ENCODE data around the gene ZNF512B.

Gene ZNF512B

DNA sequence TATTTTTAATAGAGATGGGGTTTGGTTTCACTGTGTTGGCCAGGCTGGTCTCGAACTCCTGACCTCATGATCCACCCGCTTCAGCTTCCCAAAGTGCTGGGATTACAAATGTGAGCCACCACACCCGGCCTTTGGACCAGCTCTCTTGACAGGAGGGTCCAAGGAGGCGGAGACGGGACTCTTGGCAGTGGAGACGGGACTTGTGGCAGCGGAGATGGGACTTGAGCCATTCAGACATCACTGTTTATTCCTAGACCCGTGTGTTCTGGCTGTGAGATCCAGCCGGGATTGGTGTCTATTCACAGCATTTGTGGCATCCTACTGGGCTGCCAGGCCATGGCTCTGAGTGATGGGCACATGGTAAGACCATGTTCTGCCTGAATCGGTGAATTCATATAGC, 36.8 kb upstream of the ZNF512B start:
- DNase-seq (ENCODE audit: low spot score): no peak
- Histone ChIP-seq H3K27ac (no peak overlapping the region), H3K4me3 (no peak overlapping the region)
- TF ChIP-seq, protein P1, sequence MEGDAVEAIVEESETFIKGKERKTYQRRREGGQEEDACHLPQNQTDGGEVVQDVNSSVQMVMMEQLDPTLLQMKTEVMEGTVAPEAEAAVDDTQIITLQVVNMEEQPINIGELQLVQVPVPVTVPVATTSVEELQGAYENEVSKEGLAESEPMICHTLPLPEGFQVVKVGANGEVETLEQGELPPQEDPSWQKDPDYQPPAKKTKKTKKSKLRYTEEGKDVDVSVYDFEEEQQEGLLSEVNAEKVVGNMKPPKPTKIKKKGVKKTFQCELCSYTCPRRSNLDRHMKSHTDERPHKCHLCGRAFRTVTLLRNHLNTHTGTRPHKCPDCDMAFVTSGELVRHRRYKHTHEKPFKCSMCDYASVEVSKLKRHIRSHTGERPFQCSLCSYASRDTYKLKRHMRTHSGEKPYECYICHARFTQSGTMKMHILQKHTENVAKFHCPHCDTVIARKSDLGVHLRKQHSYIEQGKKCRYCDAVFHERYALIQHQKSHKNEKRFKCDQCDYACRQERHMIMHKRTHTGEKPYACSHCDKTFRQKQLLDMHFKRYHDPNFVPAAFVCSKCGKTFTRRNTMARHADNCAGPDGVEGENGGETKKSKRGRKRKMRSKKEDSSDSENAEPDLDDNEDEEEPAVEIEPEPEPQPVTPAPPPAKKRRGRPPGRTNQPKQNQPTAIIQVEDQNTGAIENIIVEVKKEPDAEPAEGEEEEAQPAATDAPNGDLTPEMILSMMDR (IDR thresholded peaks at IDR 0.05): no peak

DNA sequence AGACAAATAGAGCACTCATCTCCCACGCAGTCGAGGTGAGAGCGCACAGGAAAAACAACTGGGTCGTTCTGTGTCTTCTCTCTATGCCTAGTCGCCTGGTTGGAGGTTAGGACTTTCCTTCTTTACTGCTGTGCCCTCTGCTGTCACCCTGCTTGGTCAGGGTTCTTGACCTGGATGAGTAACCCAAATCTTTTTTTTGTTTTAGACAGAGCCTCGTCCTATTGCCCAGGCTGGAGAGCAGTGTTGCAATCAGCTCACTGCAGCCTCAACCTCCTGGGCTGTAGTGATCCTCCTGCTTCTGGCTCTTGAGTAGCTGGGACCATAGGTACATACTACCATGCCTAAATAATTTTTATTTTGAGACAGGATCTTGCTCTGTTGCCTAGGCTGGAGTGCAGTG, 35.7 kb upstream of the ZNF512B start:
- Histone ChIP-seq H3K27ac (no peak overlapping the region), H3K4me3 (no peak overlapping the region)
- TF ChIP-seq, protein P1 (IDR thresholded peaks at IDR 0.05): no peak
- no peak for DNase-seq (ENCODE audit: low spot score)

DNA sequence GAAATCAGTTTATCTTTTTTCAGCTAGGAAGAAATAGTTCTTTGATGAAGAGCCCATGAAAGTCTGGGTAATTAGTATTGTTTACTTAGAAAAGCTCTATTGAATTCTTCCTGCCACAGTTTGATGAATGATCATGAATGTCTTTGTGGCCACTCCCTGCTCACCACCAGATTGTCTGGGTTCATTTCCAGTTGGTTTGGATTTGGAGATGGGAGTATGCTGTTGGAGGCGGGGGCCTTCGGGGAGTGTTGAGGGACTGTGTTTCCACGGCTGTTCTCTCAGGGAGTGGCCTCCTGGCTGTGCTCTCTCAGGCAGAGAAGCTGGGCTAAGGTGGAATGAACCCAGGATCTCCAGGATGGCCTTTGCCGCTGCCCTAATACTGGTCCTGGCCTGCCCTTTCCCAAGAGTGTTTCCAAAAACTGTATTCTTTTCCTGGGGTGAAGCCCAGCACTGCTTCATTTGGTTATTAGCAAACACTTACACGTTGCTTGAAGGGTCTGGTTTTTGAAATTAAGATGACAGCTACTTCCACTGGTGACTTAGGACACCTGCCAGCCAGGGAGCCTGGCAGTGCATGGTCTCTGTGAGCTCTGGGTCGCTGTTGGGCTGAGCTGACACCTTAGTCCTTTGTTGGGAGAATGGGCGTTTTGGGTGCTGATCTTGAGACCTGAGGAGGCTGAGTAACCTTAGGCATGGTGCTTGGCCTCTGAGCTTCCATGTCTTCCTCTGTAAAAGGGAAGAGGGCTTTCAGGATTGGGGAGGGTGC, 34.4 kb upstream of the ZNF512B start:
- DNase-seq (ENCODE audit: low spot score): no peak
- Histone ChIP-seq H3K27ac (no peak overlapping the region), H3K4me3 (no peak overlapping the region)
- TF ChIP-seq, protein P1 (IDR thresholded peaks at IDR 0.05): no peak

DNA sequence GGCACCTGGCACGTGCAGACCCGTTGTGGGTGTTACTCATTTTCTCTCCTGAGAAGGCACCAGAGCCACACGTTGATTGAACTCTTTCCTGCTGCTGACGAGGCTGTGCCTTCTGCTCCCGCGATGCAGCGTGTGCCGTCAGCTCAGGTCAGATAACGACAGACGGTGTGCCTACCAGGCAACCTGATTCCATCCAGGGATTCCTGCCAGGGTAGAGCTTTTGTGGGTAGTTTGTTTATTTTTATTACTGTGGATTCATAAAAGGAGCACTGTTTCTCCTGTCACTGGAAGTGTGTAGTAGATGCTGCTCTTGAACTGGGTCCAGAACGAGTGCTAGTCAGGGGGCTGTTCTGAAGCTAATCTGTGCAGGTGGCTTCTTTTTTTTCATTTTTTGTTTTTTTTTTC, 31.9 kb upstream of the ZNF512B start:
- TF ChIP-seq, protein P1 (IDR thresholded peaks at IDR 0.05): no peak
- Histone ChIP-seq H3K27ac (no peak overlapping the region), H3K4me3 (no peak overlapping the region)
- no peak for DNase-seq (ENCODE audit: low spot score)

DNA sequence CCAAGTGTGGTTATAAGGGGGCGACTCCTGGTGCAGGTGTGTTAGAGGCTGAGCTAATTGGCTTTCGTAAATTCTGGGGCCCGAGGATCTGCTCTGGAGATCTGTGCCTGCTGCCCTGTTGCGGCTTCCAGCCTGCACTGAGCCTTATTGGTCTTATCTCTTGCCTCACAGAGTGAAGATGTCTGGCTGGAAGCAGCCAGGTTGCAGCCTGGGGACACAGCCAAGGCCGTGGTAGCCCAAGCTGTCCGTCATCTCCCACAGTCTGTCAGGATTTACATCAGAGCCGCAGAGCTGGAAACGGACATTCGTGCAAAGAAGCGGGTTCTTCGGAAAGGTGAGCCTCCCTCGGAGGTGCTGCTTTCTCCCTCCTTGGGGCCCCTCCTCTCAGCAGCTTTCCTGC, 31.2 kb upstream of the ZNF512B start:
- DNase-seq (ENCODE audit: low spot score): no peak
- Histone ChIP-seq H3K4me3 (no peak overlapping the region), H3K27ac (no peak overlapping the region)
- TF ChIP-seq, protein P1 (IDR thresholded peaks at IDR 0.05): no peak

DNA sequence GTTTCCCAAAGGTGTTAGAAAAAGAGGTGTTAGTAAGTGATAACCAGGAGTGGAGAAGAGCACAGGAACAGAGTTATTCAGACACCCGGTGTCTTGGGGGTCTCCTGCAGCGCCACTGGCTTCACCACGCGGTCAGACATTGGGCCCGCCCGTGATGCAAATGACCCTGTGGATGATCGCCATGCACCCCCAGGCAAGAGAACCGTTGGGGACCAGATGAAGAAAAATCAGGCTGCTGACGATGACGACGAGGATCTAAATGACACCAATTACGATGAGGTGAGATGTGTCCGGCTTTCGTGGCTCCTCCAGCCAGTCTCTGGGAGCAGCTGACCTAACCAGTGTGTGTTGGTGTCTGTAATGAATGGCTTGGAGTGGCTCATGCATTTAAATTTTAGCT, 13.2 kb upstream of the ZNF512B start:
- no peak for DNase-seq (ENCODE audit: low spot score)
- no peak overlapping the region for H3K4me3 ChIP-seq
- TF ChIP-seq, protein P1 (IDR thresholded peaks at IDR 0.05): no peak
- no peak overlapping the region for H3K27ac ChIP-seq
